Activated T-helper 17 cell treated with anti-CD3 and anti-CD28 coated beads, Interleukin-2, amount 50 U/mL, for 72 hours (primary cell): ENCODE measurements around the gene CHORDC1. TPM values are rescaled to one million over a fixed set of nuclear protein-coding genes. Genes with fewer than 3 reads are reported as not detected.
"Not testable (repeated sequence)": the region's sequence is repeated elsewhere in the genome, so short reads cannot be mapped to it uniquely, and the experiment has no call there.

Experiments
- ATAC-seq: fragments of 150-1000 bp; cut with Tn5 transposase; replicated peaks from 2 replicates; pipeline ENCODE4 v1.10.0; 2021; ENCODE audit warnings: mild to moderate bottlenecking, moderate library complexity
- H3K27ac Mint-ChIP-seq: one replicate; pipeline ENCODE4 v1.8.0; 2022; ENCODE audit warnings: mixed read lengths
- H3K27me3 Mint-ChIP-seq: one replicate; pipeline ENCODE4 v1.8.0; 2022; ENCODE audit warnings: mixed read lengths
- H3K36me3 Mint-ChIP-seq: one replicate; pipeline ENCODE4 v1.8.0; 2022; ENCODE audit warnings: low read depth, mild to moderate bottlenecking, mixed read lengths
- H3K4me1 Mint-ChIP-seq: one replicate; pipeline ENCODE4 v1.8.0; 2022; ENCODE audit warnings: mixed read lengths
- H3K4me3 Mint-ChIP-seq: one replicate; pipeline ENCODE4 v1.8.0; 2022; ENCODE audit warnings: mild to moderate bottlenecking, mixed read lengths
- H3K9me3 Mint-ChIP-seq: one replicate; pipeline ENCODE4 v1.8.0; 2022; ENCODE audit warnings: mixed read lengths
- total RNA-seq, 2 donors: library from RNA; stranded (reverse); gene quantifications; one replicate each; pipeline ENCODE4 v1.2.3, GENCODE V29; 2022

CHORDC1 gene
- total RNA-seq, 2 donors from 2014 or later: 42.9 to 110 TPM

GRCh38 chr11:90234977-90235376 is 12.1 kb upstream of the CHORDC1 start:
- no peaks in the 10 kb centered on the region for H3K4me1 Mint-ChIP-seq
- no peaks in the 10 kb centered on the region for H3K36me3 Mint-ChIP-seq

GRCh38 chr11:90229791-90230190 is 6.9 kb upstream of the CHORDC1 start:
- ATAC-seq: no peak
- Mint-ChIP-seq H3K4me3 (no peak overlapping the region), H3K27me3 (no peaks in the 10 kb centered on the region), H3K9me3 (no peaks in the 10 kb centered on the region), H3K27ac (no peak overlapping the region), H3K4me1 (no peaks in the 10 kb centered on the region), H3K36me3 (no peaks in the 10 kb centered on the region)

More at GRCh38 chr11:90234977-90235376, 12.1 kb upstream of the CHORDC1 start:
- H3K9me3 Mint-ChIP-seq: no peaks in the 10 kb centered on the region
- H3K27me3 Mint-ChIP-seq: no peaks in the 10 kb centered on the region
- ATAC-seq: no peak
- H3K4me3 Mint-ChIP-seq: no peak overlapping the region
- no peak overlapping the region for H3K27ac Mint-ChIP-seq

GRCh38 chr11:90228056-90228455 is 5.2 kb upstream of the CHORDC1 start:
- H3K4me3 Mint-ChIP-seq: no peak overlapping the region
- H3K9me3 Mint-ChIP-seq: no peaks in the 10 kb centered on the region
- no peaks in the 10 kb centered on the region for H3K4me1 Mint-ChIP-seq
- H3K36me3 Mint-ChIP-seq: no peaks in the 10 kb centered on the region
- no peak overlapping the region for H3K27ac Mint-ChIP-seq
- ATAC-seq: no peak
- H3K27me3 Mint-ChIP-seq: no peaks in the 10 kb centered on the region

GRCh38 chr11:90223248-90223585 is 368 bp upstream of the CHORDC1 start:
- Mint-ChIP-seq H3K27ac (peak overlapping the region; percentile 93), H3K4me1 (peaks cover 24% of the 10 kb centered on the region), H3K27me3 (no peaks in the 10 kb centered on the region), H3K9me3 (no peaks in the 10 kb centered on the region), H3K4me3 (peak overlapping the region; percentile 95), H3K36me3 (peaks cover 37% of the 10 kb centered on the region)
- ATAC-seq: peak; percentile 67

GRCh38 chr11:90221803-90222458 is 918 bp downstream of the CHORDC1 start:
- H3K4me3 Mint-ChIP-seq: peak overlapping the region; percentile 95
- peak; percentile 7 for ATAC-seq
- H3K36me3 Mint-ChIP-seq: peaks cover 49% of the 10 kb centered on the region
- H3K27ac Mint-ChIP-seq: peak overlapping the region; percentile 93
- H3K4me1 Mint-ChIP-seq: peaks cover 24% of the 10 kb centered on the region
- no peaks in the 10 kb centered on the region for H3K27me3 Mint-ChIP-seq
- no peaks in the 10 kb centered on the region for H3K9me3 Mint-ChIP-seq

- peak overlapping the region; percentile 93 for H3K27ac Mint-ChIP-seq
- peaks cover 32% of the 10 kb centered on the region for H3K4me1 Mint-ChIP-seq
- no peaks in the 10 kb centered on the region for H3K9me3 Mint-ChIP-seq
- H3K27me3 Mint-ChIP-seq: no peaks in the 10 kb centered on the region
- peaks cover 64% of the 10 kb centered on the region for H3K36me3 Mint-ChIP-seq
- peak overlapping the region; percentile 95 for H3K4me3 Mint-ChIP-seq
- no peak for ATAC-seq
These were observed 2.5 kb downstream of the CHORDC1 start for GRCh38 chr11:90220391-90220790.

- Mint-ChIP-seq H3K4me3 (peak overlapping the region; percentile 95), H3K27ac (peak overlapping the region; percentile 93), H3K9me3 (no peaks in the 10 kb centered on the region), H3K36me3 (peaks cover 73% of the 10 kb centered on the region), H3K4me1 (peaks cover 32% of the 10 kb centered on the region), H3K27me3 (no peaks in the 10 kb centered on the region)
- no peak for ATAC-seq
These were observed 3.4 kb downstream of the CHORDC1 start for GRCh38 chr11:90219438-90219837.

GRCh38 chr11:90218606-90219005 is 4.2 kb downstream of the CHORDC1 start:
- no peak overlapping the region for H3K27ac Mint-ChIP-seq
- no peaks in the 10 kb centered on the region for H3K27me3 Mint-ChIP-seq
- H3K4me1 Mint-ChIP-seq: peaks cover 35% of the 10 kb centered on the region
- H3K4me3 Mint-ChIP-seq: peak overlapping the region; percentile 95
- no peak for ATAC-seq
- H3K36me3 Mint-ChIP-seq: peaks cover 82% of the 10 kb centered on the region
- H3K9me3 Mint-ChIP-seq: no peaks in the 10 kb centered on the region

- Mint-ChIP-seq H3K36me3 (peaks cover 93% of the 10 kb centered on the region), H3K27ac (peak overlapping the region; percentile 56), H3K9me3 (no peaks in the 10 kb centered on the region), H3K27me3 (no peaks in the 10 kb centered on the region), H3K4me1 (peaks cover 37% of the 10 kb centered on the region), H3K4me3 (peak overlapping the region; percentile 7)
- no peak for ATAC-seq
These were observed 6.2 kb downstream of the CHORDC1 start for GRCh38 chr11:90216611-90217010.

- no peaks in the 10 kb centered on the region for H3K27me3 Mint-ChIP-seq
- H3K4me1 Mint-ChIP-seq: peaks cover 13% of the 10 kb centered on the region
- no peak overlapping the region for H3K27ac Mint-ChIP-seq
- peaks cover 98% of the 10 kb centered on the region for H3K36me3 Mint-ChIP-seq
- no peaks in the 10 kb centered on the region for H3K9me3 Mint-ChIP-seq
- no peak overlapping the region for H3K4me3 Mint-ChIP-seq
- ATAC-seq: no peak
These were observed 9.5 kb downstream of the CHORDC1 start for GRCh38 chr11:90213322-90213721.

- Mint-ChIP-seq H3K9me3 (no peaks in the 10 kb centered on the region), H3K36me3 (peaks cover 100% of the 10 kb centered on the region), H3K27me3 (no peaks in the 10 kb centered on the region), H3K27ac (peak overlapping the region; percentile 21), H3K4me3 (no peak overlapping the region), H3K4me1 (peaks cover 4% of the 10 kb centered on the region)
- ATAC-seq: no peak
These were observed 14.0 kb downstream of the CHORDC1 start for GRCh38 chr11:90208857-90209256.

GRCh38 chr11:90207992-90208391 is 14.9 kb downstream of the CHORDC1 start:
- H3K4me3 Mint-ChIP-seq, H3K27me3 Mint-ChIP-seq, H3K27ac Mint-ChIP-seq, H3K4me1 Mint-ChIP-seq, ATAC-seq, H3K9me3 Mint-ChIP-seq: not testable (repeated sequence)
- peaks cover 100% of the 10 kb centered on the region for H3K36me3 Mint-ChIP-seq

GRCh38 chr11:90204832-90205646 is 17.8 kb downstream of the CHORDC1 start:
- H3K9me3 Mint-ChIP-seq: no peaks in the 10 kb centered on the region
- no peak for ATAC-seq

GRCh38 chr11:90204407-90204806 is 18.4 kb downstream of the CHORDC1 start:
- no peaks in the 10 kb centered on the region for H3K27me3 Mint-ChIP-seq
- no peak for ATAC-seq
- peaks cover 94% of the 10 kb centered on the region for H3K36me3 Mint-ChIP-seq
- H3K4me1 Mint-ChIP-seq: no peaks in the 10 kb centered on the region
- no peak overlapping the region for H3K4me3 Mint-ChIP-seq
- H3K9me3 Mint-ChIP-seq: no peaks in the 10 kb centered on the region
- no peak overlapping the region for H3K27ac Mint-ChIP-seq

More at GRCh38 chr11:90204832-90205646, 17.8 kb downstream of the CHORDC1 start:
- Mint-ChIP-seq H3K4me3 (no peak overlapping the region), H3K27me3 (no peaks in the 10 kb centered on the region), H3K27ac (no peak overlapping the region), H3K4me1 (no peaks in the 10 kb centered on the region), H3K36me3 (peaks cover 99% of the 10 kb centered on the region)

- H3K27ac Mint-ChIP-seq: no peak overlapping the region
- ATAC-seq: no peak
- H3K4me3 Mint-ChIP-seq: no peak overlapping the region
- peaks cover 94% of the 10 kb centered on the region for H3K36me3 Mint-ChIP-seq
- H3K9me3 Mint-ChIP-seq: no peaks in the 10 kb centered on the region
- no peaks in the 10 kb centered on the region for H3K27me3 Mint-ChIP-seq
- H3K4me1 Mint-ChIP-seq: no peaks in the 10 kb centered on the region
These were observed 20.5 kb downstream of the CHORDC1 start for GRCh38 chr11:90202342-90202741.
